ENCODE measurements around the gene PTPN3. TPM values are rescaled to one million over a fixed set of nuclear protein-coding genes. Genes with fewer than 3 reads are reported as not detected.
"Not testable (repeated sequence)": the region's sequence is repeated elsewhere in the genome, so short reads cannot be mapped to it uniquely, and the experiment has no call there.

The PTPN3 gene
- polyA plus RNA-seq, 1 donor = 2.1 TPM

DNA sequence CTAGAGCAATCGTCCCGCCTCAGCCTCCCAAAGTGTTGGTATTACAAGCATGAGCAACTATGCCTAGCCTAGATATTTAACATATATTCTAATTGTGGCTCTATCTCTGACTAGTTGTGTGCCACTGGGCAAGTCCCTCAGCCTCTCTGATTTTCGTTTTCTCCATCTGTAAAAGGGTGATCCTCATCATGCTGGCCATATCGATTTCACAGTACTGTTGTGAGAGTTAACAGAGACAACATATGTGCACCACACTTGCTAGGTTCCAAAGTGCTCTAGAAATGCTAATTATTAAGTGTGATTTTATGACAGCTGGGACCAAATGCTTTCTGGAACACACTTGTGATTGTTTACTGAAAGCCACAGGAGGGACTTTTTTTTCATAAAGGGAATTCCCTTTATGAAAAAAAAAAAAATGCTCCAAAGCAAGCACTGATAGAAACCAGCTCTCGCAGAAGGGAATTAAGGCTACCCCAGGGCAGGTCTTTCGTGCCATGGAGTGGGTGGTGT lies 98.8 kb downstream of the PTPN3 start:
- DNase-seq (ENCODE audit: low read depth) = no peak

DNA sequence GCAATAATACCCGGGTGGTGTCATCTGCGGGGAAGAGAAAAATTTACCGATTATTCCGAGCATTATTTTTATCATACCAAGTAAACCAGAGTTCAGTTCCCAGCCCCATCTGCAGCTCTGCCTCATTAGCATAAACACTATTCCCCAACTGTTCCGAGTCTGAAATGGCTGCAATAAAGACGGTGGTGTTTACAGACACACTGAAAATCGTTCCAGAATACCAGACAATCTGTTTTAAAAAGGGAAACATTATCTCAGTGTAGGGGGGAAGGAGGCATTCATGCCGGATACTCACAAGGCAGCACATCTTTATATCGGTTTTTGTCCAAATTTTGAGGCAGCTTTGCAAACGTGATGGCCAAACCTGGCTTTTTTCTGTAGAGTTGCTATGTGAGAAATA lies 106.9 kb downstream of the PTPN3 start:
- DNase-seq (ENCODE audit: low read depth) = no peak

DNA sequence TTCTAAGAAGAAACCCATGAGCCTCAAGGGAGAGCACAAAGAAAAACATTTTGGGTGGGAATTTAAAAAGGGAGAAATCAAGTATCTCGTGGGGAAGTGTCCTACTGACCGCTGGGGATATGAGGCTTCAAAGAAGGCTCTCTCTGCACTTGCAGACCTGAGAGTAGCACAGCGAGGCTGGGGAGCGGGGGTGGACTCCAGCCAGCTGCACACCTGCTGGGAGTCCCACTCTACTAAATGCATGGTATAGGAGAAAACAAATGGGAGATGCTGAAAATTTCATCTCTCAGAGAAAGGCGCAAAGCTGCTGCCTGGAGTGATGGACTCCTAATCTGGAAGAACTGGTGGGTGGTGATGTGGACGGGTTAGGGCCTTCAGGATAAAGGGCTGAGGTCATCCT lies 110.3 kb downstream of the PTPN3 start:
- no peak for DNase-seq (ENCODE audit: low read depth)

DNA sequence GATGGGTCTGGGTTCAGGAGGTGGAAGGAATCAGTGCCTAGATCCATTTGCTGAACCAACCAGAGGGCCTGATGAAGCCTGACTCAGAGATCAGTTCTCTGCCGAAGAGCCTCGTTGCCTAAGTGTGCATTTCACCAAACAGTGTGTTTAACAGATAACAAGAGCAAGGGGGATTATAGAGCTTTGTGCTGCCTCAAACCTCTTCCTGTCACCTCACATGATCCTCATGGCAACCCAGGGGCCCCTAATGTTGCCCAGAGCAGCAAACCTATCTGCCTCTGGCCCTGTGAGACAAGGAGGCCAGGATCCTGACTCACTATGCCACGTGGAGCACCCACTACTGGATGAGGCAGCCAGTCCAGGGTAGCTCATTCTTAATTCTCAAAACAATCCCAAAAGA lies 110.9 kb downstream of the PTPN3 start:
- no peak for DNase-seq (ENCODE audit: low read depth)

DNA sequence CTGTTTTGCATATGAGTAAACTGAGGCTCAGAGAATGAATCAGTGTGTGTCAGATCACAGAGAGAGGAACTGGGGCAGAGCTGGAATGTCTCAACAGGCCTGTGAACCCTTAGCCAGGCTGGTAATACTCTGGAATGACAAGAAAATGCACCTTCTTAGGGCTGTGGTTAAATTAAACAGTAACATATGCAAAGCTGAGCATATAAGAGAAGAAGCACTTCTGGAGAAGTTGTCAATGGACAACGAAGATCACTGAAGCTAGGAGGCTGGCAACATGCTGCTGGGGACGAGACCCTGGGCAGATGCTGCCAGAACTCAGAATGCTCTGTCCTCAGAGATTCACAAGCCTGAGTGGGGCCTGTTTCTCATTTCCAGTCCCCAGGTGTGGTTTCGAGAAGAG lies 112.6 kb downstream of the PTPN3 start:
- DNase-seq (ENCODE audit: low read depth) = no peak

DNA sequence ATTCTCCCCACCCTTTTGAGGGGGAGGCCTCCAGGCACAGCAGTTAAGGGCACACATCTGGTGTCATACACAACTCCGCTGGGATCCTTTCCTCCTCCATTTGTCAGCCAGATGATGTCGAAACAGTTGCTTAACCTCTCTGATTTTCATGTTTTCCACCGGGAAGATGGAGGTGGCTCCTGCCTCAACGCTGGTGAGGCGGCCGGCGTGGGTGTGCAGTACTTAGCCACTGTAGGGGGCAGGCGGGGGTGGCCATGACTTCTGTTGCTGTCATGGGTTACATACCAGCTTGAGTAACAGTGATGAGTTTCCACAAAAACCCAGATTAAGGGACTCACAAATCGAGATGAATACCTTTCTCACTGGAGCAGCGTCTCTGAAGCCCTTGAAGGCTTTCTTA lies 114.2 kb downstream of the PTPN3 start:
- DNase-seq (ENCODE audit: low read depth) = no peak

DNA sequence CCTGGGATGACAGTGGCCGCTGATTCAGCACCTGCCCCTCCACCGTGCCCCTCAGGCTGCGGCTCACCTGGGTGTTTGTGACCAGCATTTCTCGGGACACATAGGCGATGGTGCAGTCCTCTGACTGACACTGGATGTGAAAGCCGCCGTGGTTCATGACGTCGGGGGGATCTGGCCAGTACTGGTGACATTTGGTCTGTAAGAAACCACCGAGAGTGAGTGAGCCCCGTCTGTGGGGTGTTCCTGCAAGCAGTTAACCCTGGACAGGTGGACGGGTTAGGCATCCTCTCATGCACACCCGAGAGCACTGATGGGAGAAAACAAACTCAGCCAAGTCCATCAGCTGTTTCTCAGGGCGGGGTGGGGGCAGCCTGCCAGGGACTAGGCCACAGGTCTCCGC lies 114.8 kb downstream of the PTPN3 start:
- DNase-seq (ENCODE audit: low read depth) = no peak

DNA sequence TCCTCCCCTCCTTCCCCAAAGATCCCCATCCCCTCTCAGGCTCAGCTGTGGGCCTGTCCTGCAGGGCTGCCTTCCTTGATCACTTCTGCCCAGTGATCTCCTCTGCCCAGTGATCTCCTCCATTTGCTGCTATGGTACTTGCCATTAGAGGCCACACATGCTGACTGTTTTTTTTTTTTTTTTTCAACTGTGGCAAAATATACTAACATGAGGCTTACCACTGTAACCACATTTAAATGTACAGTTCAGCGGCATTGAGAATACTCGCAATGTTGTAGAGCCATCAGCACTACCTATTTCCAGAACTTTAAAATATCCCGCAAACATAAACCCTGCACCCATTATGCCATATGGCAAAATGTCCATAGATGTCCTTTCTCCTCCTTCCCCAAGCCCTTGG lies 115.5 kb downstream of the PTPN3 start:
- DNase-seq (ENCODE audit: low read depth) = no peak

DNA sequence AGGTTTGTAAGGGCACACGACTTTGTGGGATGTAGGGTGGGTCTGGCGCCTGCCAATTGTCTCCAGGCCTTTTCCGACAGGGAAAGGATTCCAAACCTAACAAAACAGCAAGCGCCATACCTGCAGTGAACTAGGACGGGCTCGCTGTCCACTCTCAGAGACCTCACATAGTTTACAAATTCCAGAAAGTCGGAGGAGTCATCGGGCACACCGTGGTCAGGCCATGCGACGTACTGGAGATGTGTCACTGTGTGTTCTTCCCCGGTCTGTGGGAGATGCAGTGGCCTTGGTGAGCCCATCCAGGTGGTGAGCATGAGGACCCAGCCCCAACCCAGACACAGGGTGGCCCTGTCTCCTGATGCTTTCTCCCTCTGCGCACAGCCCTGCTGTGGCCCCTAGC lies 115.9 kb downstream of the PTPN3 start:
- no peak for DNase-seq (ENCODE audit: low read depth)

DNA sequence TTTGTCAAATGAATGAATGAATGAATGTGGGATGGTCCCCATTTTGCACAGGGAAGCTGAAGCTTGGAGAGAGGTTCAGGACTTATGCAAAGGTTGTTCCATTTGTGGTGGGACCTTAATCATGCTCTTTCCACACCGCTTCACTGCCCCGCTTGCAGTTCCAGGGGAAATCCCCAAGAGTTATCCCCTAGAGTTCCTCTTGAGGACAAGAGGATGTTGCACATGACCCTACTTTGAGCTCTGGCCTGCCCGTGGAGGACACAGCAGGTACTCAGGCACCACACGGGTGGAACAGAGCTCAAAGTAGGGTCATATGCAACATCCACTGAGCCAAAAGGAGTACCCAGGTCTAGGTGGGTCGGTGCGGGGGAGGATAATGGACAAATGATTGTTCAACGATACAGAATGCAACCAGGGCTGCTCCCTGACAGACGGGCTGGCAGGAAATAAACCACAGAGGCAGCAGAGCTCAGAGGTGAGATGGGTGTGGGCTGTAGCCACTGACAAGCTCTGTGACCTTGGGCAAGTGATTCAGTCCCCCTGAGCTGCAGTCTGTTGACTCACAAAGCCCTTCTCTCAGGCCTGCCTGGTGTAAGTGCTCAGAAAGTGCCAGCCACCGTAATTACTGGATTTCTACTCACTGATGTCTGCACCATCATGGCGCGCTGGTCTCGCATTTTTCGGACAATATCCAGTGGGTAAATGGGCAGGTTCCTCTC lies 116.9 kb downstream of the PTPN3 start:
- DNase-seq (ENCODE audit: low read depth) = no peak

DNA sequence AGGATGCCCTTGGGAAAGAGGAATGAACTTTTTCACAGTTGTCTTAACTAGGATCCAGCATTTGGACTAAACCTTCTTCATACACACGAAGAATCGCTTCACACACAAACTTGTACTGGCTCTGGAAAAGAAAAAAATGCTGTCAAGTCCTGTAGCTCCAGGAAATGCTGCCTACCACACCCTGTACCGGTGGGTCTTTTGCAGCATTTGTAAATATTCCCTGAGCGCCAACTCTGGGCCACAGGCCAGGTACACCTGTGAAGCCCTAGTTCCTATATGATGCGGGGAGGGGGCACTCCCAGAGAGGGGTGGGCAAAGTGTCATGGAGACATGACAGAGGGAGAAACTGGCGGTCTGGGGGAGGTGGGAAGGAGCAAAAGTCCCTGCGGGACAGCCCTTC lies 118.6 kb downstream of the PTPN3 start:
- no peak for DNase-seq (ENCODE audit: low read depth)

DNA sequence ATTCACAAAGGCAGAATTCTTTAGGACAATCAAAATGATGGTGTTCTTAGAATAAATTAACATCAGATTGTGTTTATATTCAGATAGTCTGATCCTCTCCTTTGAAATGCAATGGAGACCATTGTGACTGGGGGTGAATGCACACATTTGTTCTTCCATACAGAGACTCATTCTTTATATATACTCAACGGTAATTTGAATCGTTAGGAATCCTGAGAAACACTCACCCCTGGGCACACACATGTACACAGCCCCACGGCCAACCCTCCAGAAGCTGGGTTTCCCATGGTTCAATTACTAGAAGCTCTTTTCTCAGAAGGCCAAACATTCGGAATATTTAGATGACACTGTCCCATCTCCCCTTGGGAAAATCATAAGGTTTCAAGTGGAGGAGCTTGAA lies 119.8 kb downstream of the PTPN3 start:
- no peak for DNase-seq (ENCODE audit: low read depth)

DNA sequence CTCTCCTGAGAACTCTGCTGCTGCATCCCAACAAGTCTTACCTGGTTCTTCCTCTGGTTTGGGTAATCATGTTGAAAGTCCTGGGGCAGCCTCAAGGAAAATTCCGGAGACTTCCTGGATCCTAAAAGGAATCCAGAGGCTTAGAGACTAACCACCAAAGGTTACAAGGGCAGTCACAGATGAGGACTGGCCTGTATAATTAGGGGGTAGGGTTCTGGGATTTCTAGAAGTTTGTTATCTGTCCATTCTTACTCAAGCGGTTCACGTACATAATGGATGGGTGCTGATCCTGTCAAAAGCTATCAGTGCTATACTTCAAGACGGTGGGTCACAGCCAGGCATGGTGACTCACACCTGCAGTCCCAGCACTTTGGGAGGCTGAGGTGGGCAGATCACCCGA lies 125.9 kb downstream of the PTPN3 start:
- DNase-seq (ENCODE audit: low read depth) = no peak

DNA sequence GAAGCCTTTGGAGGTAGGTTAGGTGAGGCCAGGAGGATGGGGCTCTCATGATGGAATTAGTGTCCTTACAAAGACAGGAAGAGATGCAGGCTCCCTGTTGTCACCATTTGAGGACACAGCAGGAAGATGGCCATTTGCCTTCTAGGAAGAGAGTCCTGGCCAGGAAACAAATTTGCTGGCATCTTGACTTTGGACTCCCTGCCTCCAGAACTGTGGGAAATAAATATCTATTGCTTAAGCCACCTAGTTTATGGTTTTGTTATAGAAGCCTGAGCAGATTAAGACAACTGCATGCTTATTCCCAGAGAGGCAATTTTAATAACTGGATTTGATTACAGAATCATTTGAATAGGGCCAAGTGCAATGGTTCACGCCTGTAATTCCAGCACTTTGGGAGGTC lies 126.7 kb downstream of the PTPN3 start:
- no peak for DNase-seq (ENCODE audit: low read depth)

DNA sequence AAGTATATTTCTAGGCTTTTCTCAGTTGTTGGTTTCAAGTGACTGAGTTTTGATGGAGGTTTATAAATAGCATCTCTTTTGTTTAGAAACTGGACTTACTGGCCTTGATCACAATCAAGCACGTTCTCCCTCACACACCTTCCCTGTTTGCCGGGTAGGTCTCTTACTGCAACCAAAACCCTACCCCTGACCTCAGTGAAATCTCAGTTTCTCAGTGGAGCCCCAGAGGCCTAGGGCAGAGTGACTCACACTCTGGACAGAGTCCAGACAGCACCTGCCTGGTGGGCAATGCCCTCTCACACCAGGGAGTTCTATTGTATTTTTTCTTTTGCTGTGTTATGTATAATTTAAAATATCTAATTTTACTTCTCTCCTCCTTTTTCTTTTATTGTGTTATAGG lies 128.8 kb downstream of the PTPN3 start:
- no peak for DNase-seq (ENCODE audit: low read depth)

DNA sequence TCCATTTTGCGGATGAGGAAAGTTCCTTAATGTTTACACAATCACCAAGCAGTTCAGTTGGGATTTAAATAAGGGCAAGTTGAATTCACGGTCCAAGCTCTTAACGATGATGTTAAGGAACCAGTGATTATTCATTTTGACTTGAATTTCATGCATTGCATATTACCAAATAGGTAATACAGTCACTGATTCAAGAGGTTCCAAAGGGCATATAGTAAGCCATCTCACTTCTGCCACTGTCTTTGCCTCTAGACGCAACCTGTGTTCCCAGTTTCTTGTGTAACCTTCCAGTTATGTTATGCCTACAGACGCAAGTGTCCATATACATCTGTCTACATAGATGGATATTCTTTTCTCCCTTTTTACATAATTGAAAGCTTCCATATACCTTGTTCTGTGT lies 137.3 kb downstream of the PTPN3 start:
- no peak for DNase-seq (ENCODE audit: low read depth)

DNA sequence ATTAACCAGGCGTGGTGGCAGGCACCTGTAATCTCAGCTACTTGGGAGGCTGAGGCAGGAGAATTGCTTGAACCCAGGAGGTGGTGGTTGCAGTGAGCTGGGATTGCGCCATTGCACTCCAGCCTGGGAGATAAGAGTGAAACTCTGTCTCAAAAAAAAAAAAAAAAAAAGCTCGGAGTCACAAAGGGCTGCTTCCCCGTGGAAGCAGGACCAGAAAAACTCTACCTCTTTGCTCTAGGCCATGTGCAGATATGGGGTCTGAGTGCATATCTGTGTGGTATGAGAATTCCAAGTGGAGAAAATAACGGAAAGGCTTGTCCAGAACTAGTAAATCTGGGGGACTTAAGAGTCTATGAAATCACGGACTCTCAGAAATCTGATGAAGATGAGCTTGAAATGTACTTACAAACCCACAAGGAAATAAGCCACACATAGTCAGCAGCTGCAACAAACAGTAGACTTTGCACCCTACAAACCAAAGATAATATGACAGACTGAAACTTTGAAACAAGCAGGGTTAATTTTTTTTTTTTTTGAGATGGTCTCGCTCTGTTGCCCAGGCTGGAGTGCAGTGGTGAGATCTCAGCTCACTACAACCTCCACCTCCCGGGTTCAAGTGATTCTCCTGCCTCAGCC lies 139.0 kb downstream of the PTPN3 start:
- DNase-seq (ENCODE audit: low read depth) = not testable (repeated sequence)

DNA sequence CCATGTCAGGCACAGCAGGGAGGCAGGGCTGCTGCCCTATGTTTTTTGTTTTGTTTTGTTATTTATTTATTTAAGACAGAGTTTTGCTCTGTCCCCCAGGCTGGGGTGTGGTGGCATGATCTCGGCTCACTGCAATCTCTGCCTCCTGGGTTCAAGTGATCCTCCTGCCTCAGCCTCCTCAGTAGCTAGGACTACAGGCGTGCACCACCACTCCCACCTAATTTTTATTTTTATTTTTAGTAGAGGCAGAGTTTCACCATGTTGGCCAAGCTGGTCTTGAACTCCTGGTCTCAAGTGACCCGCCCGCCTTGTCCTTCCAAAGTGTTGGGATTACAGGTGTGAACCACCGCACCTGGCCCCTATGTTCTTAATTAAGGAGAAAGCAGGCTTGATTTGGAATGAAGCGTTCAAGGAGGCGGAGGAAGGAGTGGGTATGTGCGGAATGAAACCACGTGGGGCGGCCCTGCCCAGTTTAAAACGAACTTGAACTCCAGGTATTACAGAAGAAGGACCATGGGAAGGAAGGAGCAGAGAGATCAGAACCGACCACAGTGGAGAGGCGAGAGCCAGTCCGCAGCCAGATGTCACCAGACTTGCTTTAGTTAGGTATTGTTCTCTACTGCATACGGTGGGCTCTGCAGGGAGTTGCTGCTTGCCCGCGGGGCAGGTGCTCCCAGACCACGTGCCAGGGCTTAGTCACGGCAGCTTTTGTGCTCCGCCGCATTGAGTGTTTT lies 142.4 kb downstream of the PTPN3 start:
- no peak for DNase-seq (ENCODE audit: low read depth)

DNA sequence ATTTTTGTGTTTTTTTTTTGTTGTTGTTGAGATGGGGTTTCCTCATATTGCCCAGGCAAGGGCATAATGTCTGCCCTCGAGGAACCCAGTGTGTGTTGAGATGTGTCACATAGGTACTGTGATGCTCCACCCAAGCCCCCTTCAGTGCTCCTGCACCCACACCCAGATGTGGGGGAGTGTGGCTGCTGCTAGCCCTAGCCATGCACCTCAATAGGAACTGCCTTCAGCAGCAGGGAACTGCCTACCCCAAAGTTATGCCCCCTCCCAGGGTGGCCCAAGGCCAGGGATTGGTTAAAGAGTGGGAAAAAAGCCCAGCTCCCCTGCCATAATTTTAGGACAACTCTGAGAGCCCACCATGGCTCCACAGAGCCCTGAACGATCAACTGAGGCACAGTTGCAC lies 143.9 kb downstream of the PTPN3 start:
- no peak for DNase-seq (ENCODE audit: low read depth)

DNA sequence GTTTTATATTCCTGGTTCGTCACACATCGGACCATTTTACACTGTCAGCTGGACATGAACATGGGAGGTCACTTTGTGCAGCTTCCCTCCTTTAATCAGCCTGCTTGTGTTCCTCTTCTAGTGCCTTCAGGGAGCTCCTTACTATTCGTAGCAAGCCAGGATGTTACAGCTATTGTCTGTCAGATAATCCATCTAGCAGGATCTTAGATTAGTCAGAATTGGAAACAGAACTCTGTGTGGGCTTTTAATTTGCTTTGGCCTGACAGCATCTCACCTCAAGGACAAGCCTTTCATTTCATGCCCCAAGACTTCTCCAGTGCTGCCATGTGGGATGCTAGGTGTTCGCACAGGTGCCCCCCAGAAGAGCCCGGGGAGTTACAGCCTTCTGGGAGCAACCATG lies 147.1 kb downstream of the PTPN3 start:
- no peak for DNase-seq (ENCODE audit: low read depth)

DNA sequence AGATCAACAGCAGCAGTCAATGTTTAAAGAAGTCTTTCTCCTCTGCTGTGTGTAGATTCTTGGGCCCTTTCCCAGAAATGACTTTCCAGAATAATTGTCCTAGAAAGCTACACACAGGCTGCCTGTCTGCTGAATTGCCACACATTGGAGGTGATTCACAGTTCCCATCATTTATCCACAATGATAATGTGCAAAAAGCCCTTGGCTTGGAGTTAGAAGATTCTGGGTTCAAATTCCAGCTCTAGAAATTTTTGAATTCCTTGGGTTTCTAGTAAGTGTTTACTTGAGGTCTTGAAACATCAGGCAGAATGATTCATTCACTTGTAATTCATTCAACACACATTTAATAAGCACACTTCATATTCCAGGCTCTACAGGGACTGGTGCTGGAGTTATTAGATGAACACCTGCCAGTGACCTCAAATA lies 148.7 kb downstream of the PTPN3 start:
- peak; percentile 67 for DNase-seq (ENCODE audit: low read depth)

DNA sequence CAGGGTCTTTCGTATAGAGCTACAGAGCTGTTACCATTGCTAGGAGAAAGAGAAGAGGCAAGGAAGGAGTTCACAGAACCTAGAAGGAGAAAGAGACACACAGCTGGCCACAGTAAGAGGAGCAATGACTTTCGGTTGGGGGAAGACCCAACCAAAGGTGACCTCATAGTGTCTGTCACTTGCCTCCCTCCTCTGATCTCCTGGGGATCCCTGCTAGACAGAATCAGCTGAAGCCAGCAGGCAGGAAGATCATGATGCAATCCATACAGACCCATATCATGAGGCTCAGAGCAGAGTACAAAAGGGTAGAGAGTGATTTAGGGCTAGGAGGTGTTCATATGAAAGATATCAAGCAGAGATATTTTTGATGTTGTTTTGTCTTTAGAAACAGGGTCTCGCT lies 151.2 kb downstream of the PTPN3 start:
- no peak for DNase-seq (ENCODE audit: low read depth)

DNA sequence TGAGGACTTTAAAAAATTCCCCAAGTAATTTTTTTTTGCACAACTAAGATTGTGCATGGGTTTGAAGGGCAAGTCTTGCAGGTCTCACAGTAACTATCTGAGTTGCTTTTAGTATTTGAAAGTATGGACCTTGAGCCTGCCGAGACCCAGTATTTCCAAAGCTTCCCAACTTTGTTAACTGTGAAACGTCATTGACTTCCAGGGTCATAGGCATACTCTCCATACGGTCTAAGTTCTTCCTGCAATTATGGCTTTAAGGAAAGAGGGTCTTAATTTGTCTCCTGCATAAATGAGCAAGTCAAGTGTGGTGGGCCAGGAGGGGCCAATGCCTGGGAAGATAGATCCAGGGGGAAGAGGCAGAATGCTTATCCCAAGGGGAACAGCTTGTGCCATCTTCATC lies 153.2 kb downstream of the PTPN3 start:
- DNase-seq (ENCODE audit: low read depth) = no peak

All from forelimb muscle (tissue), 1 donor.